Measurements from ENCODE around the gene DOCK4.

Gene DOCK4

GRCh38 chr7:112193915-112194502 lies 12.2 kb downstream of the DOCK4 start:
- Histone ChIP-seq H3K4me2 (ENCODE audit: low read depth, low read length, poor library complexity, severe bottlenecking) (no peak overlapping the region), H2AFZ (ENCODE audit: low read depth, low read length, severe bottlenecking) (no peak overlapping the region), H3K9ac (ENCODE audit: low read length) (no peak overlapping the region), H4K20me1 (ENCODE audit: low read depth, low read length) (no peaks in the 10 kb centered on the region), H3K27me3 (ENCODE audit: low read length) (0 out of 2 replicates have a peak, but pooled peaks cover 3% of the 10 kb centered on the region), H3F3A (ENCODE audit: insufficient read depth) (no peaks in the 10 kb centered on the region), H3K27ac (ENCODE audit: low read depth, low read length) (no peak overlapping the region), H3K9me3 (ENCODE audit: insufficient read depth, low read length) (no peaks in the 10 kb centered on the region), H3K36me3 (ENCODE audit: low read length) (no peaks in the 10 kb centered on the region), H3K9me2 (replicated peaks; ENCODE audit: insufficient read depth, low read length) (no peaks in the 10 kb centered on the region), H3K79me2 (ENCODE audit: insufficient read depth, low read length) (no peaks in the 10 kb centered on the region), H3K4me3 (ENCODE audit: insufficient read depth, low read length, poor library complexity, severe bottlenecking) (no peak overlapping the region)
- TF ChIP-seq CTCF (IDR thresholded peaks at IDR 0.05; ENCODE audit: insufficient read depth, low read length, poor library complexity, severe bottlenecking) (no peak), EZH2phosphoT487 (conservative IDR thresholded peaks at IDR 0.05; ENCODE audit: low read length) (no peak)

- Histone ChIP-seq H3K9me2 (replicated peaks; ENCODE audit: insufficient read depth, low read length) (no peaks in the 10 kb centered on the region), H3K4me2 (ENCODE audit: low read depth, low read length, poor library complexity, severe bottlenecking) (no peak overlapping the region)
Measured at GRCh38 chr7:112192236-112193154, 13.7 kb downstream of the DOCK4 start.

GRCh38 chr7:112190120-112190519 lies 16.1 kb downstream of the DOCK4 start:
- no peak for TF ChIP-seq CTCF (IDR thresholded peaks at IDR 0.05; ENCODE audit: insufficient read depth, low read length, poor library complexity, severe bottlenecking)
- no peak for TF ChIP-seq EZH2phosphoT487 (conservative IDR thresholded peaks at IDR 0.05; ENCODE audit: low read length)
- no peak overlapping the region for H3K27ac ChIP-seq (ENCODE audit: low read depth, low read length)
- no peaks in the 10 kb centered on the region for H3K36me3 ChIP-seq (ENCODE audit: low read length)
- H3K9ac ChIP-seq (ENCODE audit: low read length): no peak overlapping the region
- H3K79me2 ChIP-seq (ENCODE audit: insufficient read depth, low read length): no peaks in the 10 kb centered on the region
- no peaks in the 10 kb centered on the region for H3F3A ChIP-seq (ENCODE audit: insufficient read depth)
- H4K20me1 ChIP-seq (ENCODE audit: low read depth, low read length): no peaks in the 10 kb centered on the region
- H3K9me2 ChIP-seq (replicated peaks; ENCODE audit: insufficient read depth, low read length): no peaks in the 10 kb centered on the region
- H3K9me3 ChIP-seq (ENCODE audit: insufficient read depth, low read length): no peaks in the 10 kb centered on the region
- no peaks in the 10 kb centered on the region for H3K27me3 ChIP-seq (ENCODE audit: low read length)
- no peak overlapping the region for H3K4me2 ChIP-seq (ENCODE audit: low read depth, low read length, poor library complexity, severe bottlenecking)
- no peak overlapping the region for H2AFZ ChIP-seq (ENCODE audit: low read depth, low read length, severe bottlenecking)
- no peak overlapping the region for H3K4me3 ChIP-seq (ENCODE audit: insufficient read depth, low read length, poor library complexity, severe bottlenecking)

More at GRCh38 chr7:112192236-112193154, 13.7 kb downstream of the DOCK4 start:
- TF ChIP-seq EZH2phosphoT487 (conservative IDR thresholded peaks at IDR 0.05; ENCODE audit: low read length) (no peak), CTCF (IDR thresholded peaks at IDR 0.05; ENCODE audit: insufficient read depth, low read length, poor library complexity, severe bottlenecking) (no peak)
- Histone ChIP-seq H3K27me3 (ENCODE audit: low read length) (0 out of 2 replicates have a peak, but pooled peaks cover 3% of the 10 kb centered on the region), H3K79me2 (ENCODE audit: insufficient read depth, low read length) (no peaks in the 10 kb centered on the region), H3K27ac (ENCODE audit: low read depth, low read length) (no peak overlapping the region), H4K20me1 (ENCODE audit: low read depth, low read length) (no peaks in the 10 kb centered on the region), H3F3A (ENCODE audit: insufficient read depth) (no peaks in the 10 kb centered on the region), H3K36me3 (ENCODE audit: low read length) (no peaks in the 10 kb centered on the region), H3K4me3 (ENCODE audit: insufficient read depth, low read length, poor library complexity, severe bottlenecking) (no peak overlapping the region), H2AFZ (ENCODE audit: low read depth, low read length, severe bottlenecking) (no peak overlapping the region), H3K9me3 (ENCODE audit: insufficient read depth, low read length) (no peaks in the 10 kb centered on the region), H3K9ac (ENCODE audit: low read length) (no peak overlapping the region)
